WTC11 (cell line): ENCODE measurements around the gene ANKRD37. TPM values are rescaled to one million over a fixed set of nuclear protein-coding genes. Genes with fewer than 3 reads are reported as not detected.

Experiments used
- ATAC-seq: fragments of 200-7000 bp; cut with Tn5 transposase; 2 replicates; pipeline ENCODE4 v1.10.0; 2021; ENCODE audit warnings: mild to moderate bottlenecking, moderate library complexity
- CTCF ChIA-PET: fragments of 300-600 bp; sonication (Branson Sonifier 250); formaldehyde crosslinking; loops from one replicate; lab custom pipeline; 2021; ENCODE audit warnings: antibody characterized with exemption; lab: Charles Lee
- POLR2A ChIA-PET: fragments of 350-600 bp; sonication (Branson Sonifier 250); formaldehyde crosslinking; loops from one replicate; lab custom pipeline; 2021; ENCODE audit warnings: antibody characterized with exemption; lab: Charles Lee
- DNase-seq: peaks from one replicate; pipeline ENCODE4 v3.0.0; 2021; ENCODE audit warnings: low spot score
- H3K27ac Mint-ChIP-seq: 2 replicates; pipeline ENCODE4 v1.8.0; 2021; ENCODE audit warnings: mixed read lengths
- H3K27me3 Mint-ChIP-seq: 2 replicates; pipeline ENCODE4 v1.8.0; 2021; ENCODE audit warnings: low read depth, mild to moderate bottlenecking, moderate library complexity, mixed read lengths
- H3K36me3 Mint-ChIP-seq: 2 replicates; pipeline ENCODE4 v1.8.0; 2021; ENCODE audit warnings: mixed read lengths
- H3K4me1 Mint-ChIP-seq: 2 replicates; pipeline ENCODE4 v1.8.0; 2022; ENCODE audit warnings: mixed read lengths
- H3K4me3 Mint-ChIP-seq: 2 replicates; pipeline ENCODE4 v1.8.0; 2021; ENCODE audit warnings: mild to moderate bottlenecking, moderate library complexity, mixed read lengths
- H3K9me3 Mint-ChIP-seq: 2 replicates; pipeline ENCODE4 v1.8.0; 2021; ENCODE audit warnings: mixed read lengths
- ATF2 ChIP-seq: sonication (generic); formaldehyde crosslinking; IDR thresholded peaks from 2 replicates; pipeline ENCODE4 v1.8.1; 2022; ENCODE audit warnings: low read depth, missing genetic modification reagents, borderline replicate concordance
- CREB1 ChIP-seq: sonication (generic); formaldehyde crosslinking; IDR thresholded peaks from 2 replicates; pipeline ENCODE4 v1.8.0; 2023; ENCODE audit warnings: mild to moderate bottlenecking, missing genetic modification reagents
- EMX1 ChIP-seq: fragments of 250-450 bp; sonication (Bioruptor Pico); IDR thresholded peaks from 2 replicates; pipeline ENCODE4 v1.8.0; 2021; ENCODE audit warnings: mild to moderate bottlenecking
- ERG ChIP-seq: fragments of 250-450 bp; sonication (Bioruptor Pico); IDR thresholded peaks from 2 replicates; pipeline ENCODE4 v1.8.0; 2021; ENCODE audit warnings: mild to moderate bottlenecking
- FOXP1 ChIP-seq: sonication (generic); formaldehyde crosslinking; IDR thresholded peaks from 2 replicates; pipeline ENCODE4 v1.8.0; 2022; ENCODE audit warnings: missing genetic modification reagents, mild to moderate bottlenecking, moderate library complexity, borderline replicate concordance
- FOXP4 ChIP-seq: sonication (generic); formaldehyde crosslinking; IDR thresholded peaks from 2 replicates; pipeline ENCODE4 v1.8.0; 2022; ENCODE audit warnings: mild to moderate bottlenecking, missing genetic modification reagents
- GABPB1 ChIP-seq: sonication (generic); formaldehyde crosslinking; IDR thresholded peaks from 2 replicates; pipeline ENCODE4 v1.8.1; 2023; ENCODE audit warnings: mild to moderate bottlenecking, missing genetic modification reagents
- GRHL2 ChIP-seq: fragments of 250-450 bp; sonication (Bioruptor Pico); IDR thresholded peaks from 2 replicates; pipeline ENCODE4 v1.8.0; 2022; ENCODE audit warnings: mild to moderate bottlenecking, moderate library complexity; ENCODE audit not compliant: insufficient replicate concordance, severe bottlenecking
- JAZF1 ChIP-seq: fragments of 250-450 bp; sonication (Bioruptor Pico); IDR thresholded peaks from 2 replicates; pipeline ENCODE4 v1.9.0; 2021; ENCODE audit warnings: moderate library complexity, mild to moderate bottlenecking, inconsistent platforms
- MXD4 ChIP-seq: fragments of 250-450 bp; sonication (Bioruptor Pico); IDR thresholded peaks from 2 replicates; pipeline ENCODE4 v1.8.0; 2021; ENCODE audit warnings: mild to moderate bottlenecking, moderate library complexity, borderline replicate concordance
- NFE2L1 ChIP-seq: sonication (generic); formaldehyde crosslinking; IDR thresholded peaks from 2 replicates; pipeline ENCODE4 v1.8.1; 2023; ENCODE audit warnings: missing genetic modification reagents
- NFYB ChIP-seq: sonication (generic); formaldehyde crosslinking; conservative IDR thresholded peaks from 2 replicates; pipeline ENCODE4 v1.8.0; 2022; ENCODE audit warnings: low read depth, missing genetic modification reagents
- NR1H2 ChIP-seq: sonication (generic); formaldehyde crosslinking; IDR thresholded peaks from 2 replicates; pipeline ENCODE4 v1.9.0; 2021; ENCODE audit warnings: mild to moderate bottlenecking, moderate library complexity, missing genetic modification reagents
- NR2C2 ChIP-seq: sonication (generic); formaldehyde crosslinking; IDR thresholded peaks from 2 replicates; pipeline ENCODE4 v1.8.0; 2022; ENCODE audit warnings: mild to moderate bottlenecking, missing genetic modification reagents
- PRRX2 ChIP-seq: fragments of 250-450 bp; sonication (Bioruptor Pico); IDR thresholded peaks from 2 replicates; pipeline ENCODE4 v1.8.0; 2021; ENCODE audit warnings: mild to moderate bottlenecking
- SMAD3 ChIP-seq: sonication (generic); formaldehyde crosslinking; IDR thresholded peaks from 2 replicates; pipeline ENCODE4 v1.8.0; 2022; ENCODE audit warnings: missing genetic modification reagents, mild to moderate bottlenecking, borderline replicate concordance
- SMAD4 ChIP-seq: sonication (generic); formaldehyde crosslinking; IDR thresholded peaks from 2 replicates; pipeline ENCODE4 v1.8.0; 2022; ENCODE audit warnings: mild to moderate bottlenecking, missing genetic modification reagents
- TCF7 ChIP-seq: sonication (generic); formaldehyde crosslinking; IDR thresholded peaks from 2 replicates; pipeline ENCODE4 v1.8.0; 2022; ENCODE audit warnings: mild to moderate bottlenecking, low read depth, missing genetic modification reagents, moderate library complexity
- TP53 ChIP-seq: sonication (generic); formaldehyde crosslinking; IDR thresholded peaks from 2 replicates; pipeline ENCODE4 v1.8.1; 2023; ENCODE audit warnings: mild to moderate bottlenecking, missing genetic modification reagents
- ZNF416 ChIP-seq: fragments of 250-450 bp; sonication (Bioruptor Pico); IDR thresholded peaks from 2 replicates; pipeline ENCODE4 v1.9.0; 2021; ENCODE audit warnings: mild to moderate bottlenecking, inconsistent platforms
- ZNF423 ChIP-seq: fragments of 250-450 bp; sonication (Bioruptor Pico); IDR thresholded peaks from 2 replicates; pipeline ENCODE4 v2.1.2; 2022; ENCODE audit warnings: mild to moderate bottlenecking, moderate library complexity
- total RNA-seq: library from RNA; stranded (reverse); gene quantifications from 3 replicates; pipeline ENCODE4 v1.2.3, GENCODE V29; 2021
- TF ChIP-seq, protein P1 (sequence below): fragments of 250-450 bp; sonication (Bioruptor Pico); conservative IDR thresholded peaks from 2 replicates; pipeline ENCODE4 v1.9.0; 2021; ENCODE audit warnings: mild to moderate bottlenecking
- TF ChIP-seq, protein P2 (sequence below): sonication (generic); formaldehyde crosslinking; IDR thresholded peaks from 2 replicates; pipeline ENCODE4 v1.8.0; 2023; ENCODE audit warnings: missing genetic modification reagents
- TF ChIP-seq, protein P3 (sequence below): fragments of 250-450 bp; sonication (Bioruptor Pico); IDR thresholded peaks from 2 replicates; pipeline ENCODE4 v1.9.0; 2021; ENCODE audit warnings: moderate library complexity, mild to moderate bottlenecking, inconsistent platforms, borderline replicate concordance
- TF ChIP-seq, protein P4 (sequence below): sonication (generic); formaldehyde crosslinking; IDR thresholded peaks from 2 replicates; pipeline ENCODE4 v1.8.1; 2022; ENCODE audit warnings: mild to moderate bottlenecking, missing genetic modification reagents, moderate library complexity, borderline replicate concordance

ANKRD37 gene
- total RNA-seq, 1 experiment from 2014 or later, result 3.0 TPM

- no peak overlapping the region for H3K27ac Mint-ChIP-seq
- no peak overlapping the region for H3K4me3 Mint-ChIP-seq
- peaks cover 11% of the 10 kb centered on the region for H3K4me1 Mint-ChIP-seq
- no peaks in the 10 kb centered on the region for H3K9me3 Mint-ChIP-seq
- TF ChIP-seq MXD4 (no peak), NFE2L1 (CRISPR knock-in tag) (no peak), TCF7 (CRISPR knock-in tag) (no peak), FOXP4 (CRISPR knock-in tag) (no peak), SMAD3 (no peak), JAZF1 (CRISPR knock-in tag) (no peak), GRHL2 (CRISPR knock-in tag) (no peak), NR2C2 (CRISPR knock-in tag) (no peak), NR1H2 (no peak), GABPB1 (CRISPR knock-in tag) (no peak), ZNF416 (CRISPR knock-in tag) (no peak), NFYB (CRISPR knock-in tag) (no peak), TP53 (CRISPR knock-in tag) (no peak), ERG (no peak), CREB1 (CRISPR knock-in tag) (no peak)
- TF ChIP-seq, protein P1, sequence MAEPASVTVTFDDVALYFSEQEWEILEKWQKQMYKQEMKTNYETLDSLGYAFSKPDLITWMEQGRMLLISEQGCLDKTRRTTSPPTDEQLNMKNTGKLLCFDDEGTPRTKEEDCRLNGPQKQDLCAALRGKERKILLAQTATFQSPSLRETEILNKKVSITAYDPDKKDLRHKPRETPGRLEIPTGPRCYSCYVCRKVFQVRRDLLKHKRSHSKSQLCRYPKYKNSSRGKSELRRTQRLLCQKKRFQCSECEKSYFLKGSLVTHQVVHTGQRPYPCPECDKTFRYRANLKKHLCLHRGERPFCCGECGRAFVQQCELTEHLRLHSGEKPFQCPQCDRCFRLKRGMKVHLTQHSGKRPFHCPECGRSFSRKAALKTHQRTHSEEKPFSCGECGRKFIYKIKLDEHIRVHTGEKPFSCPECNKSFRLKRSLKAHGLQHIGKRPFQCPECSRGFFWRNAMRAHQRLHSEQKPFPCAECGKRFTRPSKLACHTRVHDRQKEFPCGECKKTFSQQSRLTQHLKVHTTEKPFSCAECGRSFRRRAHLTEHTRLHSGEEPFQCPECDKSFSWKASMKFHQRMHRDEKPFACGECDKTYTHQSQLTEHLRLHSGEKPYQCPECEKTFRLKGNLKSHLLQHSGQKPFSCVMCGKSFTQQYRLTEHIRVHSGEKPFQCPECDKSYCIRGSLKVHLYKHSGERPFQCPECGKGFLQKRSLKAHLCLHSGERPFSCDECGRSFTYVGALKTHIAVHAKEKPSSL (CRISPR knock-in tag), result no peak
- TF ChIP-seq, protein P2, sequence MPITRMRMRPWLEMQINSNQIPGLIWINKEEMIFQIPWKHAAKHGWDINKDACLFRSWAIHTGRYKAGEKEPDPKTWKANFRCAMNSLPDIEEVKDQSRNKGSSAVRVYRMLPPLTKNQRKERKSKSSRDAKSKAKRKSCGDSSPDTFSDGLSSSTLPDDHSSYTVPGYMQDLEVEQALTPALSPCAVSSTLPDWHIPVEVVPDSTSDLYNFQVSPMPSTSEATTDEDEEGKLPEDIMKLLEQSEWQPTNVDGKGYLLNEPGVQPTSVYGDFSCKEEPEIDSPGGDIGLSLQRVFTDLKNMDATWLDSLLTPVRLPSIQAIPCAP (CRISPR knock-in tag), result no peak
- TF ChIP-seq, protein P3, sequence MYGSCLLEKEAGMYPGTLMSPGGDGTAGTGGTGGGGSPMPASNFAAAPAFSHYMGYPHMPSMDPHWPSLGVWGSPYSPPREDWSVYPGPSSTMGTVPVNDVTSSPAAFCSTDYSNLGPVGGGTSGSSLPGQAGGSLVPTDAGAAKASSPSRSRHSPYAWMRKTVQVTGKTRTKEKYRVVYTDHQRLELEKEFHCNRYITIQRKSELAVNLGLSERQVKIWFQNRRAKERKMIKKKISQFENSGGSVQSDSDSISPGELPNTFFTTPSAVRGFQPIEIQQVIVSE, result no peak
- peaks cover 11% of the 10 kb centered on the region; the same call in 1 of the 2 replicates for H3K36me3 Mint-ChIP-seq
- DNase-seq (no peak), ATAC-seq (no peak)
- CTCF ChIA-PET, result no interaction called here
- no peaks in the 10 kb centered on the region for H3K27me3 Mint-ChIP-seq
- POLR2A ChIA-PET, result no interaction called here
Observed at GRCh38 chr4:185370268-185370949, 26.2 kb upstream of the ANKRD37 start.

DNA sequence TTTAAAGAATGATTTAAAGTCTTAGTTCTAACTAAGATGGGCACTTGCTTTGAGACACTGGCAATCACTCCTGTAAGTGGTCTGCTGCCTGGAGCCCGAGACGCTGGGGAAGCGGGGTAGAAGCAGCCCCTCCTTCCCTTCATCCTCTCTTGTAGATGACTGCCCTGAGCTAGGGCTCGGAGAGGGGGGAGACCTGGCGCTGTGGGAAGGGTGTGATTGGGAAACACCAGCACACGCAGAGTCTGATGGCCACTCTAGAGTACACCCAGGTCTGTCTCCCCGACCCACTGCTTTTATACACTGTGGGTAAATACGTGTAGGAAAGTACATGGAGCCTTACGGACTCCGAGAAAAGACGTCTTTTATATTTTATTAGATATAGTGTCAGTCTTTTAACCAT lies 24.9 kb upstream of the ANKRD37 start:
- Mint-ChIP-seq H3K27ac (no peak overlapping the region), H3K4me1 (peaks cover 11% of the 10 kb centered on the region), H3K4me3 (no peak overlapping the region), H3K27me3 (no peaks in the 10 kb centered on the region), H3K9me3 (no peaks in the 10 kb centered on the region), H3K36me3 (peaks cover 11% of the 10 kb centered on the region; the same call in 1 of the 2 replicates)
- DNase-seq (no peak), ATAC-seq (no peak)
- ChIA-PET POLR2A (no interaction called here), CTCF (no interaction called here)
- TF ChIP-seq SMAD4 (CRISPR knock-in tag) (no peak), PRRX2 (no peak), ATF2 (CRISPR knock-in tag) (no peak), EMX1 (no peak), ZNF423 (no peak), FOXP1 (CRISPR knock-in tag) (no peak)
- TF ChIP-seq, protein P4, sequence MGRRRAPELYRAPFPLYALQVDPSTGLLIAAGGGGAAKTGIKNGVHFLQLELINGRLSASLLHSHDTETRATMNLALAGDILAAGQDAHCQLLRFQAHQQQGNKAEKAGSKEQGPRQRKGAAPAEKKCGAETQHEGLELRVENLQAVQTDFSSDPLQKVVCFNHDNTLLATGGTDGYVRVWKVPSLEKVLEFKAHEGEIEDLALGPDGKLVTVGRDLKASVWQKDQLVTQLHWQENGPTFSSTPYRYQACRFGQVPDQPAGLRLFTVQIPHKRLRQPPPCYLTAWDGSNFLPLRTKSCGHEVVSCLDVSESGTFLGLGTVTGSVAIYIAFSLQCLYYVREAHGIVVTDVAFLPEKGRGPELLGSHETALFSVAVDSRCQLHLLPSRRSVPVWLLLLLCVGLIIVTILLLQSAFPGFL (CRISPR knock-in tag), result no peak
